ENCODE data around the gene RNF123.

DNA sequence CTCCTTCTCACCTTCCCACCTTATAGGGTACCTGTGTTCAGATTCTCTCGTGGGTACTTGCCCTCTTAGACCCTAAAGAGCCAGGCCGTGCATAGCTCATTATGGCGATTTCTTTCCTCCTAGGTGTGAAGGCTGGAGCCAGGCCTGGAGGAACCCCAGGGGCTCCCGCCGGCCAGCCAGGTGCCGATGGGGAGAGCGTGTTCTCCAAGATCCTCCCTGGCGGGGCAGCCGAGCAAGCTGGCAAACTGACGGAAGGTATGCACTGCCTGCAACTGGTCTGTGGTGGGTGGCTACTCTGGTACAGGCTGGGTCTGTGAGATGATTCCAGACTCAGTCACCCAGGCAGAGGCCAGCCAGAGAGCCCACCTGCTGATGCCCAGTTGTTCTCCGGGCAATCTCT lies 25.1 kb upstream of the RNF123 start:
- TF ChIP-seq, protein P1, sequence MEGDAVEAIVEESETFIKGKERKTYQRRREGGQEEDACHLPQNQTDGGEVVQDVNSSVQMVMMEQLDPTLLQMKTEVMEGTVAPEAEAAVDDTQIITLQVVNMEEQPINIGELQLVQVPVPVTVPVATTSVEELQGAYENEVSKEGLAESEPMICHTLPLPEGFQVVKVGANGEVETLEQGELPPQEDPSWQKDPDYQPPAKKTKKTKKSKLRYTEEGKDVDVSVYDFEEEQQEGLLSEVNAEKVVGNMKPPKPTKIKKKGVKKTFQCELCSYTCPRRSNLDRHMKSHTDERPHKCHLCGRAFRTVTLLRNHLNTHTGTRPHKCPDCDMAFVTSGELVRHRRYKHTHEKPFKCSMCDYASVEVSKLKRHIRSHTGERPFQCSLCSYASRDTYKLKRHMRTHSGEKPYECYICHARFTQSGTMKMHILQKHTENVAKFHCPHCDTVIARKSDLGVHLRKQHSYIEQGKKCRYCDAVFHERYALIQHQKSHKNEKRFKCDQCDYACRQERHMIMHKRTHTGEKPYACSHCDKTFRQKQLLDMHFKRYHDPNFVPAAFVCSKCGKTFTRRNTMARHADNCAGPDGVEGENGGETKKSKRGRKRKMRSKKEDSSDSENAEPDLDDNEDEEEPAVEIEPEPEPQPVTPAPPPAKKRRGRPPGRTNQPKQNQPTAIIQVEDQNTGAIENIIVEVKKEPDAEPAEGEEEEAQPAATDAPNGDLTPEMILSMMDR (IDR thresholded peaks at IDR 0.05) = no peak
- TF ChIP-seq ZFX (IDR thresholded peaks at IDR 0.05; ENCODE audit: borderline replicate concordance) = no peak

Measured in 22Rv1 (cell line).